ENCODE data around the gene CCR2.
"Not testable (repeated sequence)": the region's sequence is repeated elsewhere in the genome, so short reads cannot be mapped to it uniquely, and the experiment has no call there.

CCR2 gene

DNA sequence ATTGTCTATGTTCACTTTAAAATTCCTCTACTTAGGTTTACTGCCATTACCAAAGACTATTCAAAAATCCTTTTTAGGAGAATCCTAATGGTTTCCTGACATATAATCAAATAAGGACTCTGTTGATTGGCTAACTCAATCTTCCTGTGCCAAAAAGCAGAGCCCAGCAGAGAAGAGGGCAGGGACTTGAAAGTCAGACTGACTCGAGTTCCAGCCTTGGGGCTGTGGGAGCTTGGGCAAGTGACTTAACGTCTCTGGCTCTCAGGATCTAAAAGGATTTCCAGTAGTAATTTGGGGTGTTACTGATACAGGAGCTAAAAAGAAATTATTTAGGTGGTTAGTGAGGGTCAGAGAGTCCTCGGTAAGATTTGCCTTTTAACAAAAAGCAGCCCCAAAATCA is 27.7 kb downstream of the CCR2 start:
- DNase-seq: no peak

DNA sequence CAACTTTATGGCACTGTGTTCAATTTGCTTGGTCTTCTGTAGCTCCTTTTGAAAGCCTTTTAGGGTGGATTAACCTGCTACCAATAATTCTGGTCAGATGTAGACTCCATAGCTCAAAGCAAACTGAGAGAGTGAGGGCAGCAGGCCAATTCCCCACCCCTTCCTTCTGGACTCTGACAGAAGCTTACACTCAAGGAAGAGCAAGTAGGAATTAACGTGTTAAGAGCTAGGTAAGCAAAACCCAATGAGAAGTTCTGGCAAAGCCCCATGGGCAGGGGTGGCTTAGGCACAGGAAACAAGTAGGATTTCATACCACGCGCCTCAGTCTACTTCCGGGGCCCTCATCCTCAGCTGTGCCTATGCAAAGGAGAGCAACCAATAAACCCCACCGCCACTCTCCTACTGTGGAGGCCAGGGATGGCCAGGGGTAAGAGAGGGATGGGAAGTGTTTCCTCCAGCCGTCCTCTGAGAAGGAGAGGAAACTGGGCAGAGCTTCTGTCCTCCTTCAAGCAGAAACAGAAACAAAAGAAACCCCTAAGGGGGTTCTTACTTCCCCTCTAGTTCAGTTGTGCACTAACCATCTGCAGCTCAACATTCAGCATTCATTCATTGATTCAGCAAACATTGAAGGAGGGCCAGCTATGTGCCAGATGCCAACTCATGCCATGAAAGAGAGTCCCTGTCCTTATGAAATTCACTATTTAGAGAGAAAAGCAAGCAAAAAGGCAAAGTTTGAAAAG is 29.5 kb downstream of the CCR2 start:
- no peak for DNase-seq

DNA sequence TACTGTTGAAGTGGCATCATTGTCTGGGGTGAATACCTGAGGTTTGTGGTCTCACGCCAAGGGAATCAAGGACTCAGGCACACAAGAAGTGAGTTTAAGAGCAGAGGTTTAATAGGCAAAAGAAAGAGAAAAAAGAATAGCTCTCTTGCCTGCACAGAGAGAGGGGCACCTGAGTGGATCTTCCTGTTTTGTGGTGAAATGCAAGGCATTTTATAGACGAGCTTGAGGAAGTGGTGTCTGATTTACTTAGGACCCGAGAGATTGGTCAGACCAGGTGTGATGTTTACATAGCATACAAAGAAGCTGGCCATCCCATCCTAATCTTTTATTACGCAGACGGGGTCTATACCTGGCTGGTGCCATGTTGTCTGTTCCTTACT is 30.0 kb downstream of the CCR2 start:
- no peak for DNase-seq

DNA sequence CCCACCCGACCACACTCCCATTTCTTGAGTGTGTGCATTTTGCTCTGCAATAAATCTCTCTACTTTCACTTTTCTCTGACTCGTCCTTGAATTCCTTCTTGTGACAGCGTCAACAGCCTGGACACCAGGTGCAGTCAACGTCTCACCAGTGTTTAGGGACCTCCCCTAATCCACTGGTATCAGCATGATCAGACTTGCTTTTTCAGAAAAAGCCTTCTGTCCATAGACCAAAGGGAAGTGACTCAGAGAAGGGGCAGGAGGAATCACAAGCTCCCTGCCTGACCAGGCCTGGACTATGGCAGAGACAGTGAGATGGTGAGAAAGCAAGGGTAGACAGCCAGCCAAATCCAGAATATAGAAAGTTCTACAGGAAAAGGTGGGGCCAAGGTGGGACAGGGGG is 32.3 kb downstream of the CCR2 start:
- no peak for DNase-seq

DNA sequence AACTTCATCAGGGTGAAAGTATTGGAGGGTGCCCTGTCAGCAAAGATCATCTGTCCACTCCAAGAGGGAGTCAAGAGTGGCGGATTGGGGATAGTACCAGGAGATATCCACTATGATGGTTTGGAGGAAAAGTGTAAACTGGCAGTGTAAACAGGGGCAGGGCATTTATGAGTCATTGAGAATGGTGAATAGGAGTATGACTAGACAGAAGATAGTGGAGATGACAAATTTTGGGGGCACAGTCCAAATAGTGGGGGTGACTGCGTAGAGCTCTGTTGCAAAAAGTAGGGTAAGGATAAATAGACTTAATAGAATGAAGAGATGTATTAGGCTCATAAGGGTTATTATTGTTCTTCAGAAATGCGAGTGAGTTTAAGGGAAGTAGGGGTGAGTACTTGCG is 34.9 kb downstream of the CCR2 start:
- DNase-seq: not testable (repeated sequence)

DNA sequence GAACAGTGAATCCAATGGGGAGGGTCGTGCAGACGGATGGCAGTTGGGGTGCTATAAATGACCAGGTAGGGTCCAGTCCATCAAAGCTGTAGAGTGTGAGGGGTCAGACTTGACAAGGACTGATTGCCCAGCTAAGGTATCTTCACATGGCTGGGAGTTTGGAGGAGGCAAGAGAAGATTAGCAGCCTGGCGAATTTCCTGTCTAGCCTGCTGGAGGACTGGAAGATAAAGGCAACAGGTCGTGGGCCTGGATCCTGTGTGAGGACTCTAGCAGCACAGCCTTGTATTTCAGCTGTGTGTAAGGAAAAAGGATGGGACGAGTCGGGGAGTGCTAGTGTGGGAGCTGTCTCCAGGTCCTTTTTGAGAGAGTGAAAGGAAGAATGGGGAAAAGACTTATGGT is 35.4 kb downstream of the CCR2 start:
- DNase-seq: no peak

DNA sequence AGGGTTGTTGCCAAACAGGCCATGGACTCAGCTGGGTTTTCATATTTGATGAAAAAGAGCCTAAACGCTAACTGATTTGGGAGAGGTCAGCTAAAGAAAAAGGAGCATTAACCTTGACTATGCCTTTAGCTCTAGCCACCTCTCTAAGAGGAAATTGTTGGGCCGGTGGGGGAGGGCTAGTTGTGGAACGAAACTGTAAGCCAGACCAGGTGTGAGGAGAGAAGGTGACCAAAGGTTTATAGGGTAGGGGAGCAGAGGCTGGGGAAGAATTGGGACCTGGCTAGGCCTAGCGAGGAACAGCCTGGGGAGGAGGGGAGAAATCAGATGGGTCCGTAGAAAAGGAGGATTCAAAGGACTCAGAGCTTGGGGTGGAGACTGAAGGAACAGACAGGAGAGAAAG is 37.6 kb downstream of the CCR2 start:
- DNase-seq: not testable (repeated sequence)

DNA sequence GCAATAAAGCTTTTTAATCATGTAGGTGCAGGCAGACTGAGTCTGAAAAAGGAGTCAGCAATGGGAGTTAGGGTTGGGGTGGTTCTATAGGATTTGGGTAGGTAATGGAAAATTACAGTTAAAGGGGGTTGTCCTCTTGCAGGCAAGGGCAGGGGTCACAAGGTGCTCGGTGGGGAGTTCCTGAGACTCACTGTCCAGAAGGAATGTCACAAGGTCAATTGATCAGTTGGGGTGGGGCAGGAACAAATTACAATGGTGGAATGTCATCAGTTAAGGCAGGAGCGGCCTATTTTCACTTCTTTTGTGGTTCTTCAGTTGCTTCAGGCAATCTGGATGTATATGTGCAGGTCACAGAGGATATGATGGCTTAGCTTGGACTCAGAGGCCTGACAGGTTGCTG is 39.1 kb downstream of the CCR2 start:
- no peak for DNase-seq

DNA sequence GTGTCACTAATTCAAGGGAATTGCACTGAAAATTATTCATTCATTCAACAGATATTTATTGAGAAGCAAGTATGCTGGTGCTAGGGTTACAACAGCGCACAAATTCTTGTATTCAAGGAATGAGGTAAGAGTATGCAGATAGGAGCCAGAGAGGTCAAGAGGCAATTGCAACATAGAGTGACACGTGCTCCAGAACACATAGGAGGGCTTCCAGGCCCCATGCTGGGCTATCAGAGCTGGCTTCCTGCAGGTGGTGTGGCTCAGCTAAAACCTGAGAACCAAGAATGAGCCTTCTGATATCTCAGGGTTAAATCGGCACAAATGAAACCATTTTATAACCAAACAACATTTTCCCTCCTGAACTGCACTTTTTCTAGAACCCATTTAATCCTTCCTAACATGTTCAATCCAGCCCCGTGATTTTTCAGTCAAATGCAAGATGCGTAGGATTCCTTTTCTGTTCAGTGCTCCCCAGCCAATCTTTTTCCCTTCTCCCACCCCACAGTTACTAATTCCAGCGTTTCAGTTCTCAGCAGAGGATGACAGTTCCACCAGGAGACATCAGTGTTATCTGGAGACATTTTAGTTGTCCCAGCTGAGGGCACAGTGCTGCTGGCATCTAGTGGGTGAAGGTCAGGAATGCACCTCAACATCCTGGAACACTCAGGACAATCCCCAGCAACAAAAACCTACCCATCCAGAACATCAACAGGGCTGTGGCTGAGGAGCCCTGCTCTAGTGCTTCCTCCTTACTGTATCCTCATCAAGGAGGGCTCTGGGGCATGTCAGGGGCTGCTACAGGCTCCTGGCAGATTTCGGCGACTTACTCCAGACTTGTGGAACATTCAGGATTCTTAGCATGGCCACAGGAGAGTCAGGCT is 39.9 kb downstream of the CCR2 start:
- no peak for DNase-seq

DNA sequence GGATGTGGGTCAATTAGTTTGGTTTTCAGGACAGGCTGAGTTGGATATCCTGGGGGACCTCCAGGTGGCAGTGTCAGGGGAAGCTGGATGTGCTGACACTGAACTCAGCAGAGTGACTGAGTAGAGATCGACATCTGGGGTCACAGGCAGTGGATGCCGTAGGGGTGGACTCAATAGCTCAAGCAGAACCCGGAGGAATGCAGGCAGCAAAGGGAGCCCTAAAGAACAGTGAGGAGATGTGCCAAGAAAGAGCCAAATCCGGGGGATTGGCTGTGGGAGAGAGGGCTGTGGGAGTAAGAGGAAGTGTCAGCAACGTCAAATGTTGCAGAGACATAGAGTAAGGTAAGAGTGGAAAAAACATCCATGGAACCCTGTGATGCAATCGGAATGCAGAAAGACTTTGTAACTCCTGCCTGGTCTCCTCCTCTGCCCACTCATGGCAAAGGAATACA is 41.3 kb downstream of the CCR2 start:
- DNase-seq: no peak

DNA sequence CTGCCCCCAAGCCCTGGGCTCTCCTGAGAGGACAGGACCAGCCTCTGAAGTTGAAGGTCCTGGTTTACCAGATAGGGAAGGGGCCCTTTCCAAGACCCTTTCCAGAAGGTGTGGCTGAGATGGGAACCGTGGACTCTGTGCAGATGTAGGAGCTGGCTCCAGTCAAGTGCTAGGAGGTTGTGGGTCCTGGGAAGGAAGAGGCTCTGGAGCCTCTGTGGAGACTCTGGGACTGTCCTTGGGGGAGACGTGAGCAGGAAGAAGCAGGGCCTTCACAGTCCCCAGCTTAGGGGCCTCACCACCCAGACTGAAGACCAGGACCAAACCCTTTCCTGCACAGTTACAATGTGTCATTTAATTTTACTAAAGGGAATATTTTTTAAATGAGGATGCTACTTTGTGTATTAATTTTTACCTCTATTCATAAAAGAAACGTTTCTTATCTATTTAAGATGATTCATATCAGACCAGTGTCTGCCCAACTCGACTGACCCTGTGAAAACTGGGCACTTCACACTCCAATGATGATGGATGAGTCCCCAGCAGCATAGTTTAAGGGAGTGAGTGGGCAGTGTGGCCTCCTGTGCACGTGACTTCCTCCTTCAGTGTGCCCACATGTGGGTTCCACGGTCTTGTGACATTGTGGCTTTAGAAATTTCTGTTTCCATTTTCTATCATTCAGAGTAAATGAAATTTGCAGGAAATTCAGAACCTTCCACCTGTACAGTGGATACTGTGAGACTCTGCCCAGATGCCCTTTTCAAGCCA is 42.0 kb downstream of the CCR2 start:
- DNase-seq: no peak

DNA sequence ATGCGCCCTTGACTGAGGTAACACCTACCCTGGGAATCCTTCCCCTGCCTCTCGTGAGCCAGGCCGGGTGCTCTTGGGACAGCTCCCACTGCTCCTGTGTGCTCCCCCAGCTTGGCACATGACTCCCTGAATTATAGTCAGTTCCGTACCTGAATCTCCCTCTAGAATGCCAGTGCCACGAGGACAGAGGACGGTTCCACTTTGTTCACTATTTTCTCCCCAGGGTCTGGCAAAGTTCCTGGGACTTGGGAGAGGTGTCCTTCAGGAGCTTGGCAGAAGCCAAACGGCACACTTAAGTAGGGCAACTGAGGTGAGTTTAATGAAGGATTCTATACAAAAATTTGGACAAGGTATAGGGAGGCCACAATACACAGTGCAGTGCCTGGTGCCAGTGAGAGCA is 43.2 kb downstream of the CCR2 start:
- no peak for DNase-seq

DNA sequence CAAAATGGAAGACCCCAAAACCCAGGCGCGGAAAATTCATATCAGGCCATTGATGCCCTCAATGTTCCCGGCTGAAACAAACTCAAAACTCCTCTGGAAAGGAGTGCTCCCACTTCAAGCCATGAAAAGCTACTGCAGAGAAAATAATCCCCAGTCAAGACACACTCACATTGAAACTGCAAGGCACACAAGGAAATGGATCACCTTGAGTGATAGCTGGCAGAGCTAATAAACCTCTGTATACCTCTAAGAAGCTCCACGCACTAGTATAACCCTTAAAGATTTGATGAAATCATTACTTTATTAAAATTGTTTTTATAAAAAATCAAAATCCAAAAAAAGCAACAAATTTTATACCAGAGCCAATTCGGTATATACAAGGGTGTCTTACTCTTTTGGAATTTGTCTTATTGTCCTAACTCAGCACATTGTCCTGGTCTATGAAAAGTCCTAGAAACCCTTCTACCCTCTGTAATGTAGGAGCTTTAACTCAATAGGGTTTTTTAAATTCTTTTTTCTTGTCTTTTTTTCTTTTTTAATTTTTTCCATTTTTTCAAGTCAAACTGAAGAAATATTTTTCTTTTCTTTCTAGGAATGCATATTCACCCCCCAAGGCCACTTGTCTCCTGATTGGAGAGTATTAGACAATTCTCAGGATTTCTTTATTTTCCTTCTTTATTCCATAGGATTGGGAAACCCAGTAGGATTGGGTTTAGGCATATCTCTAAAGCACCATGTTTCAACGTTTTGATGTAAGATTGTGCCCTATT is 44.5 kb downstream of the CCR2 start:
- DNase-seq: no peak

DNA sequence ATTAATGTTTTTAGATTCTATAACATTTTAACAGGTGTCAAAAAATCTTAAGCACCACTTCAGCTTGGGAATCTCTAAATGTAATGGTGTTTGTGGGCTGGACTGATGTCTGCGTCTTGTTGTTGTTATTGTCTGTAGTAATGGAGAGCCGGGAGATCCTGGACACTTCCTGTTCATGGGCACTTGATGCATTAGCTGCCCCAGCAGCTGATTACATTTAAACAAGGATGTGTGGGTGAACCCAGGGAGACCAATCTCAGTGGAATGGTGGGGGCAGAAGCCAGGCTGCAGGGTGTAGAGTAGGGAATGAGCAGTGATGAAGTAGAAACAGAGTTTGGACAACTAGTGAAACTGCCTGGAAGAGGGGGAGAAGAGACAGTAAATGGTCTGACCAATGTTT is 45.2 kb downstream of the CCR2 start:
- DNase-seq: no peak

DNA sequence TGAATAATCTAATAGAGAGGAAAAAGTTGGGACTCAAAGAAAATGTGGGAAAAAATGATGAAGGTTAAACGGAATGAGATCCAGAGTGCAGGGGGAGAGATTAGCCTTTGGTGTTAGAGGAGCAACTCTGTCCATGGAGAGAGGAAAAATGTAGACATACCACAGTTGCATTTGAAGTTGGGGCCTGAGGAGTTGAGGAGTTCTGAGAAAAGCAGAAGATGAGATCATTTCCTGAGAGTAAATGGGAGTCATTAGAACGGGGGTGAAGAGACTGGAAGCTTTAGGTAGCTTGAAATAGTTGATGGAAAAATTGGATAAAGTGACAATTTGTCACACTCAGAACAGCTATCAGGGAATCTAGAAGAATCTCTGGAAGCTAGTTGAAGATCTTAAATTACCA is 45.6 kb downstream of the CCR2 start:
- DNase-seq: no peak

DNA sequence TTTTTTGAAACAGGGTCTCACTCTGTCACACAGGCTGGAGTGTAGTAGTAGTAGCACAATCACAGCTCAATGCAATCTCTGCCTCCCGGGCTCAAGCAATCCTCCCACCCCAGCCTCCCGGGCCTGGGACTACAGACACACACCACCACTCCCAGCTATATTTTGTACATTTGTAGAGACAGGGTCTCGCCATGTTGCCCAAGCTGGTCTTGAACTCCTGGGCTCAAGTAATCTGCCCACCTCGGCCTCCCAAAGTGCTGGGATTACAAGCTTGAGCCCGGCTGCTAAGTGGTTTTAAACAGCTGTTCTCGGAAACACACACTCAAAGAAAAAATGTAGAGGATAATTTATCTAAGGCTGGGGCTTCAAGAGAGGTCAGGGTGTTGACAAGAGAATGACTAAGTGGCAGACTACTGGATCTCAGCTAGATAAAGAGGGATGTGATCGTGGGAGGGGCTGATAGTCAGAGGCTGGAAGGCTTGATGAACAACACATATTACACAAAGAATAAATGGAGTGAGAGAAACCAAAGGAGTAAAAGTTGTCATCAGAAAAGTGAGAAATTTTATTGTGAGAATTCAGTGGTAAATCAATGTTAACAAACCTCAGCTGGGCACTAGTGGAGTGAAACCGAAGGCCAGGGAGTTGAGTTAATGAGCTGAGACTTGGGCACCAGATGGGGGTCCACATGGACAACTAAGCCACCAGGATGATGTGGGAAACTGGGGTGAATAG is 46.3 kb downstream of the CCR2 start:
- no peak for DNase-seq

DNA sequence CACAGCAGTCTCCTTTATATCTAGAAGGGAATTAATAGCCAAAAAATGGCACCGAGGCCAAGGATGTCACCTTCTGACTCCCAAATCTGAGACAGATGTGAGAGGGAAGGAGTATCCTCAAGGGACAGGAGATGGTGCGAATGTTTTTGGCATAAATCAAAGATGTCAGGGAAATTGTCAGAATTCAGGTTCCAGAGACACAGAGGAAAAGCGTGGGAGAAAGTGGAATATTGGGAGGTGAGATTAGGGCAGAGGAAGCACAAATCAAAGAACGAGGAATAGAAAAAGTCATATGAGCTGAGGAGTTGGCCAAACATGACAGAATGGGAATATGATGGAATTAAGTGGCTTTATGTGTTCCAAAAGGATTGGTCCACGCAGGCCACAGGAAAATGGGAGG is 46.9 kb downstream of the CCR2 start:
- no peak for DNase-seq

DNA sequence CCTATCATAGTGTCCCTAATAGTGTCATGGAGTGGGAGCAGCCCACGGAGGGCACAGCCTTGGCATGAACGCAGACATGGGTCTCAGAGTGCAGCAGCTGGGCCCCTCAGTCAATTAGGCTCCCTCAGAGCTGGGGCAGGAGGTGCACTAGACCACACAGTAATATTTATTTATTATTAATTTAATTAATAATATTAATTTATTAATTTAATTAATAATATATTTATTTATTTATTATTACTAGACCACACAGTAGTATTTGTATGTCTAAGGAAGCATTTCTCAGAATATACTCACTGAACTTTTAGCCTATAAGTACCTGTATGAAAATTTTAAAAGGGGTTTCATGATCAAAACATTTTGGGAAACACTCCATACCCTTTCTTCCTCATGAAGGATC is 47.7 kb downstream of the CCR2 start:
- no peak for DNase-seq

DNA sequence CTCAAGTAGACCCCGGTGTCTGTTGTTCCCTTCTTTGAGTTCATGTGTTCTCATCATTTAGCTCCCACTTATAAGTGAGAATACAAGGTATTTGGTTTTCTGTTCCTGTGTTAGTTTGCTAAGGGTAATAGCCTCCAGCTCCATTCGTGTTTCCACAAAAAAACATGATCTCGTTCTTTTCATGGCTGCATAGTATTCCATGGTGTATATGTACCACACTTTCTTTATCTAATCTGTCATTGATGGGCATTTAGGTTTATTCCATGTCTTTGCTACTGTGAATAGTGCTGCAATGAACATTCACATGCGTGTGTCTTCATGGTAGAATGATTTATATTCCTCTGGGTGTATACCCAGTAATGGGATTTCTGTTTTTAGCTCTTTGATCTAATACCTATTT is 49.0 kb downstream of the CCR2 start:
- DNase-seq: not testable (repeated sequence)

DNA sequence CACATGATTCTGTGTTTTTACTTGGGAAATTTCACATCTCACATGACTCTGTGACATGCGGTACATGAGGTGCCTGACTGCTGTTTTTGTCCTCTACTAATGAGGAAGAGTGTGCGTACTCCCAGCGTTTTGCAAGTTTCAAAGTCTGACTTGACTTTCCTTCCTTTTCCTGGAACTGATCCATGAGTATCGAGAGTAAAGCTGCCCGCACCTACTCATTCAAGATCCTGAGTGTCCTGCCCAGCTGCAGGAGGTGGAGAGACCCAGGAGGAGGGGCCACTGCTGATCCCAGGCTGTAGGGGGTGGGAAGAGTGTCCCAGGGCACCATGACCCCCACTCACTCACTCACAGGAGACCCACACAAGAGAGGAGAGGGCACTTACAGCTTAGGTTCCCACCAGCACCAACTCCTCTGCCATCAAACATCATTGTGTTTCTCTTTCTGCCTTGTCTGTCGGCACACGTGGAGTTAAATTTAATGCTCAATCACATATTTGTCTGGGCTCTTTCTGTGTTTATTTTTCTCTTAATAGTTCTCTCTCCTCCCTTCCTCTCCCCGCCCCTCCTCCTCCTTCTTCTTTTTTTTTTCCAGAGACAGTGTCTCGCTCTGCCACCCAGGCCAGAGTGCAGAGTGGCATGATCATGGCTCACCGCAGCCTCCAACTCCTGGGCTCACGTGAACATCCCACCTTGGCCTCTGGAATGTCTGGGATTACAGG is 51.5 kb downstream of the CCR2 start:
- DNase-seq: no peak

DNA sequence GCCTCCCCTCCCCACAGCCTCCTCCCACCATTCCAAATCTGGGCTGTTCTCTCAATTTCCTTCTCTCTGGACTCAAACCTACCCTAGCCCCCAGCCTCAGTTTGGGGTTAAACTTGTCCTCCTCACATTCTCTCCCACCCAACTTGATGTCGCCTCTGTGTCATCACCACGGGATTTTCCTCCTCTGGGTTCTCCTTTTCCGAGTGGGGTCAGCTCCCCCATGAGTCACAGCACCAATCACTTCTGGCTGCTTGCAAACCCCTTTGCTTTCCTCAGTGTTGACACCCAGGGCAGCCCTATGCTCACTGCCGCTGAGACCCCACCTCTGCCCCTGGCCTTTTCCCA is 52.5 kb downstream of the CCR2 start:
- no peak for DNase-seq
